Vagina (tissue), 2 donors: ENCODE measurements around the gene EPX. TPM values are rescaled to one million over a fixed set of nuclear protein-coding genes. Genes with fewer than 3 reads are reported as not detected.

Experiments
- DNase-seq, 2 donors: peaks; one replicate each; pipeline ENCODE4 v3.0.0-alpha.2; 2017; ENCODE audit errors: extremely low spot score in 2 of 2
- H3K27ac ChIP-seq: fragments of 200-600 bp; sonication (generic); one replicate; pipeline ENCODE4 v1.5.1; 2019
- H3K27me3 ChIP-seq: fragments of 200-600 bp; sonication (generic); one replicate; pipeline ENCODE4 v1.5.1; 2019
- H3K36me3 ChIP-seq, 2 donors: fragments of 200-600 bp; sonication (generic); one replicate each; pipeline ENCODE4 v1.5.1; 2017 to 2019
- H3K4me1 ChIP-seq: fragments of 200-600 bp; sonication (generic); one replicate; pipeline ENCODE4 v1.5.1; 2019
- H3K4me3 ChIP-seq, 2 donors: fragments of 200-600 bp; sonication (generic); 1 replicate in 1 of 2; 2 replicates in 1 of 2; pipeline ENCODE4 v1.5.1; 2016 to 2019
- H3K9me3 ChIP-seq: fragments of 200-600 bp; sonication (generic); one replicate; pipeline ENCODE4 v1.5.1; 2019
- CTCF ChIP-seq, 3 experiments: fragments of 450-650 bp in 2 of 3; fragments of 200-600 bp in 1 of 3; sonication (generic) in 1 of 3; IDR thresholded peaks; one replicate each; pipeline ENCODE4 v1.5.1; 2017 to 2019; ENCODE audit warnings: antibody characterized with exemption in 3 of 3, mild to moderate bottlenecking in 2 of 3, moderate library complexity in 2 of 3
- POLR2A ChIP-seq, 2 donors: fragments of 450-650 bp; IDR thresholded peaks; one replicate each; pipeline ENCODE4 v1.6.1; 2017; ENCODE audit warnings: antibody characterized with exemption in 2 of 2, mild to moderate bottlenecking in 2 of 2, moderate library complexity in 2 of 2
- POLR2AphosphoS5 ChIP-seq, 2 donors: sonication (generic); formaldehyde crosslinking; IDR thresholded peaks; one replicate each; pipeline ENCODE4 v1.9.0; 2017; ENCODE audit warnings: antibody characterized with exemption in 2 of 2, mild to moderate bottlenecking in 2 of 2, low read depth in 1 of 2; ENCODE audit not compliant: insufficient read depth in 1 of 2
- intact Hi-C: fragments of 100-400 bp; cut with DNase I; formaldehyde crosslinking; loops from one replicate; pipeline ENCODE4 v1.15.1; 2023
- total RNA-seq: library from RNA; depleted of rRNA; stranded (reverse); fragments of >200 nt; gene quantifications from one replicate; pipeline ENCODE4 v1.2.3, GENCODE V29; 2016

Gene EPX
- total RNA-seq, 1 donor from 2014 or later, result not detected

- H3K27ac ChIP-seq, result no peak overlapping the region
- H3K4me1 ChIP-seq, result no peaks in the 10 kb centered on the region
- no peak for TF ChIP-seq POLR2AphosphoS5 (IDR thresholded peaks at IDR 0.05; ENCODE audit: insufficient read depth in 1 of 2, low read depth in 1 of 2)
- TF ChIP-seq POLR2A (IDR thresholded peaks at IDR 0.05), result no peak
- TF ChIP-seq CTCF (IDR thresholded peaks at IDR 0.05), result no peak
- H3K4me3 ChIP-seq, result no peak overlapping the region
- intact Hi-C loops, result loop anchor here (5.0 kb wide), 1 partner anchor 896 kb away; no protein-coding TSS in a partner anchor
- no peaks in the 10 kb centered on the region for H3K9me3 ChIP-seq
- H3K36me3 ChIP-seq, result no peaks in the 10 kb centered on the region
- no peaks in the 10 kb centered on the region for H3K27me3 ChIP-seq
- no peak for DNase-seq
These were observed 1.2 kb upstream of the EPX start for GRCh38 chr17:58191241-58191896.

GRCh38 chr17:58193641-58194255 lies 1.2 kb downstream of the EPX start:
- TF ChIP-seq POLR2AphosphoS5 (IDR thresholded peaks at IDR 0.05; ENCODE audit: insufficient read depth in 1 of 2, low read depth in 1 of 2) (no peak), POLR2A (IDR thresholded peaks at IDR 0.05) (no peak), CTCF (IDR thresholded peaks at IDR 0.05) (no peak)
- H3K27me3 ChIP-seq, result no peaks in the 10 kb centered on the region
- H3K4me3 ChIP-seq, result no peak overlapping the region
- intact Hi-C loops, result loop anchor here (5.0 kb wide), 1 partner anchor 894 kb away; no protein-coding TSS in a partner anchor
- H3K36me3 ChIP-seq, result no peaks in the 10 kb centered on the region
- DNase-seq, result no peak
- no peaks in the 10 kb centered on the region for H3K9me3 ChIP-seq
- H3K4me1 ChIP-seq, result no peaks in the 10 kb centered on the region
- H3K27ac ChIP-seq, result no peak overlapping the region

- H3K27me3 ChIP-seq, result no peaks in the 10 kb centered on the region
- H3K36me3 ChIP-seq, result no peaks in the 10 kb centered on the region
- TF ChIP-seq POLR2A (IDR thresholded peaks at IDR 0.05) (no peak), CTCF (IDR thresholded peaks at IDR 0.05) (no peak), POLR2AphosphoS5 (IDR thresholded peaks at IDR 0.05; ENCODE audit: insufficient read depth in 1 of 2, low read depth in 1 of 2) (no peak)
- DNase-seq, result no peak
- no peak overlapping the region for H3K4me3 ChIP-seq
- intact Hi-C loops, result no loop called here
- H3K27ac ChIP-seq, result no peak overlapping the region
- no peaks in the 10 kb centered on the region for H3K4me1 ChIP-seq
- no peaks in the 10 kb centered on the region for H3K9me3 ChIP-seq
These were observed 3.1 kb downstream of the EPX start for GRCh38 chr17:58195518-58196123.

- TF ChIP-seq POLR2A (IDR thresholded peaks at IDR 0.05) (no peak), CTCF (IDR thresholded peaks at IDR 0.05) (no peak), POLR2AphosphoS5 (IDR thresholded peaks at IDR 0.05; ENCODE audit: insufficient read depth in 1 of 2, low read depth in 1 of 2) (no peak)
- no peak for DNase-seq
- no peaks in the 10 kb centered on the region for H3K9me3 ChIP-seq
- no peak overlapping the region for H3K27ac ChIP-seq
- no peaks in the 10 kb centered on the region for H3K36me3 ChIP-seq
- no peaks in the 10 kb centered on the region for H3K27me3 ChIP-seq
- no peak overlapping the region for H3K4me3 ChIP-seq
- intact Hi-C loops, result no loop called here
- H3K4me1 ChIP-seq, result no peaks in the 10 kb centered on the region
These were observed 4.1 kb downstream of the EPX start for GRCh38 chr17:58196610-58197009.
